Psoas muscle (tissue), 8 donors: Measurements from ENCODE around the gene IFT81. TPM values are rescaled to one million over a fixed set of nuclear protein-coding genes. Genes with fewer than 3 reads are reported as not detected.

Experiments used
- ATAC-seq, 4 donors: fragments of 200-7000 bp; cut with Tn5 transposase; one replicate each; pipeline ENCODE4 v1.9.1; 2020; ENCODE audit warnings: moderate library complexity in 3 of 4, mild to moderate bottlenecking in 2 of 4
- DNase-seq, 2 donors: peaks; one replicate each; pipeline ENCODE4 v3.0.0-alpha.2; 2020
- H3K27ac ChIP-seq: fragments of 200-600 bp; one replicate; pipeline ENCODE4 v1.8.0; 2022
- H3K27me3 ChIP-seq, 3 donors: fragments of 200-600 bp in 1 of 3; one replicate each; pipeline versions ENCODE4 v1.6.1 to v1.8.0; 2013 to 2022; ENCODE audit warnings: low read length in 2 of 3, mild to moderate bottlenecking in 2 of 3, moderate library complexity in 1 of 3; ENCODE audit not compliant: insufficient read depth in 3 of 3
- H3K36me3 ChIP-seq, 2 donors: fragments of 200-600 bp in 1 of 2; one replicate each; pipeline versions ENCODE4 v1.6.1 to v1.8.0; 2013 to 2022; ENCODE audit warnings: low read depth in 1 of 2, mild to moderate bottlenecking in 1 of 2, moderate library complexity in 1 of 2; ENCODE audit not compliant: insufficient read depth in 1 of 2
- H3K4me1 ChIP-seq: fragments of 200-600 bp; one replicate; pipeline ENCODE4 v1.8.0; 2022
- H3K4me3 ChIP-seq: fragments of 200-600 bp; one replicate; pipeline ENCODE4 v1.8.0; 2022; ENCODE audit warnings: mild to moderate bottlenecking
- H3K9me3 ChIP-seq: fragments of 200-600 bp; one replicate; pipeline ENCODE4 v1.8.0; 2022
- CTCF ChIP-seq: fragments of 200-600 bp; IDR thresholded peaks from one replicate; pipeline ENCODE4 v1.8.0; 2022; ENCODE audit warnings: antibody characterized with exemption
- WGBS, 3 donors: extraction: QIAGEN DNeasy Blood & Tissue Kit; methylation state at CpG; one replicate each; pipeline versions ENCODE4 v1.1.6 to v1.1.7; 2013; 5-methylcytosine and 5-hydroxymethylcytosine counted together
- intact Hi-C, 2 donors: fragments of 100-400 bp; cut with DNase I; formaldehyde crosslinking; loops; one replicate each; pipeline versions ENCODE4 v1.11.0 to v1.14.2; 2022
- polyA plus RNA-seq, 3 donors: library from polyadenylated mRNA; stranded (reverse); fragments of 200-250 nt; gene quantifications; one replicate each; pipeline ENCODE4 v1.2.3, GENCODE V29; 2013
- total RNA-seq, 4 donors: library from RNA; stranded (reverse); fragmentation: NEBNext Ultra II Directional in 2 of 4; extraction: Animal tissue kit (Norgen Biotek cat#: 25700) in 2 of 4; gene quantifications; one replicate each; pipeline versions ENCODE4 v1.2.1 to v1.2.4, GENCODE V29; 2021 to 2023
- donor health status: healthy with polysubstance abuse.
- donor health status: DM: no; HTN: no; CAD: no; lungs with moderate emphysema.
- donor health status: Bipolar disorder and iron deficiency.
- donor health status: healthy.
- donor health status: DM: yes; HTN: yes; CAD: no.
- donor health status: DM: no; HTN: no; CAD: no.
- donor health status: DM: no; HTN: no; CAD: no.
- donor health status: DM: yes; HTN: yes; CAD: no.

Gene IFT81
- total and polyA plus RNA-seq, 7 donors, result 2.5 to 9.6 (median 4.9) TPM

- no peak for TF ChIP-seq CTCF
- DNase-seq (no peak), ATAC-seq (no peak)
- no peak overlapping the region for H3K27ac ChIP-seq
- H3K36me3 ChIP-seq, result peaks cover 0 to 61% of the 10 kb centered on the region in 2 donors
- intact Hi-C loops, result no loop called here
- no peaks in the 10 kb centered on the region for H3K9me3 ChIP-seq
- H3K4me3 ChIP-seq, result no peak overlapping the region
- no peaks in the 10 kb centered on the region for H3K27me3 ChIP-seq
- H3K4me1 ChIP-seq, result peaks cover 2% of the 10 kb centered on the region
- WGBS, 3 donors, result 93 to 96% (median 96%) methylated on average over 2 of the region's 2 CpGs
Measured at GRCh38 chr12:110146986-110147385, 22.8 kb downstream of the IFT81 start.

- intact Hi-C loops, result no loop called here
Measured at GRCh38 chr12:110149086-110149660, 25.0 kb downstream of the IFT81 start.

GRCh38 chr12:110156766-110157165 is 32.6 kb downstream of the IFT81 start:
- 92 to 98% (median 96%) methylated on average over 2 of the region's 2 CpGs for WGBS, 3 donors
- TF ChIP-seq CTCF, result no peak
- no peaks in the 10 kb centered on the region for H3K9me3 ChIP-seq
- no peak overlapping the region for H3K27ac ChIP-seq
- H3K4me3 ChIP-seq, result no peak overlapping the region
- H3K36me3 ChIP-seq, result peaks cover 0 to 27% of the 10 kb centered on the region in 2 donors
- ATAC-seq, result no peak
- no peaks in the 10 kb centered on the region for H3K4me1 ChIP-seq
- intact Hi-C loops, result no loop called here
- H3K27me3 ChIP-seq, result no peaks in the 10 kb centered on the region
- DNase-seq, result no peak

More at GRCh38 chr12:110149086-110149660, 25.0 kb downstream of the IFT81 start:
- 89 to 96% (median 95%) methylated on average over 10 of the region's 10 CpGs for WGBS, 3 donors
- no peaks in the 10 kb centered on the region for H3K4me1 ChIP-seq
- ATAC-seq (no peak), DNase-seq (no peak)
- H3K9me3 ChIP-seq, result no peaks in the 10 kb centered on the region
- TF ChIP-seq CTCF, result no peak
- no peak overlapping the region for H3K27ac ChIP-seq
- no peaks in the 10 kb centered on the region for H3K27me3 ChIP-seq
- H3K36me3 ChIP-seq, result peaks cover 0 to 67% of the 10 kb centered on the region in 2 donors
- H3K4me3 ChIP-seq, result no peak overlapping the region

GRCh38 chr12:110157539-110157938 is 33.4 kb downstream of the IFT81 start:
- H3K4me3 ChIP-seq, result no peak overlapping the region
- ATAC-seq (no peak), DNase-seq (no peak)
- TF ChIP-seq CTCF, result no peak
- H3K27me3 ChIP-seq, result no peaks in the 10 kb centered on the region
- no peak overlapping the region for H3K27ac ChIP-seq
- no peaks in the 10 kb centered on the region for H3K4me1 ChIP-seq
- H3K9me3 ChIP-seq, result no peaks in the 10 kb centered on the region
- intact Hi-C loops, result no loop called here
- H3K36me3 ChIP-seq, result peaks cover 0 to 23% of the 10 kb centered on the region in 2 donors

GRCh38 chr12:110159671-110160245 is 35.6 kb downstream of the IFT81 start:
- H3K36me3 ChIP-seq, result peaks cover 0 to 35% of the 10 kb centered on the region in 2 donors
- ATAC-seq (no peak), DNase-seq (no peak)
- no peak overlapping the region for H3K27ac ChIP-seq
- H3K4me3 ChIP-seq, result no peak overlapping the region
- H3K9me3 ChIP-seq, result no peaks in the 10 kb centered on the region
- no peaks in the 10 kb centered on the region for H3K4me1 ChIP-seq
- no peaks in the 10 kb centered on the region for H3K27me3 ChIP-seq
- 90 to 98% (median 93%) methylated on average over 4 of the region's 4 CpGs for WGBS, 3 donors
- intact Hi-C loops, result no loop called here
- no peak for TF ChIP-seq CTCF
